Naive thymus-derived CD4-positive, alpha-beta T cell (primary cell): ENCODE data around the gene ERFE. TPM values are rescaled to one million over a fixed set of nuclear protein-coding genes. Genes with fewer than 3 reads are reported as not detected.
A peak's percentile ranks its signal among the peaks of the same experiment; 100 is the strongest.

Experiments used
- ATAC-seq: fragments of 150-1000 bp; cut with Tn5 transposase; 2 replicates; pipeline ENCODE4 v1.10.0; 2021; ENCODE audit warnings: mild to moderate bottlenecking, moderate library complexity
- CTCF ChIA-PET: fragments of 350-600 bp; sonication (Branson Sonifier 250); formaldehyde crosslinking; loops from one replicate; lab custom pipeline; 2021; ENCODE audit warnings: antibody characterized with exemption; lab: Charles Lee
- POLR2A ChIA-PET: fragments of 350-600 bp; sonication (Branson Sonifier 250); formaldehyde crosslinking; loops from one replicate; lab custom pipeline; 2021; ENCODE audit warnings: antibody characterized with exemption, inconsistent platforms; lab: Charles Lee
- DNase-seq, 9 donors: peaks; one replicate each; pipeline versions ENCODE4 v3.0.0 to v3.0.0-alpha.2; 2020 to 2022; ENCODE audit warnings: mixed read lengths in 1 of 9
- H3K27ac ChIP-seq: one replicate; pipeline ENCODE4 v1.7.0; 2013; ENCODE audit warnings: mild to moderate bottlenecking, low read depth, low read length, moderate library complexity
- H3K27me3 ChIP-seq, 2 donors: one replicate each; pipeline ENCODE4 v1.7.0; 2013; ENCODE audit warnings: low read length in 2 of 2, mild to moderate bottlenecking in 2 of 2, moderate library complexity in 2 of 2; ENCODE audit not compliant: control insufficient read depth in 2 of 2, insufficient read depth in 2 of 2
- H3K36me3 ChIP-seq, 3 experiments: 1 replicate in 2 of 3; 2 replicates in 1 of 3; pipeline ENCODE4 v1.7.0; 2013; ENCODE audit warnings: low read length in 3 of 3, mild to moderate bottlenecking in 3 of 3, moderate library complexity in 1 of 3; ENCODE audit not compliant: insufficient read depth in 3 of 3, control insufficient read depth in 2 of 3
- H3K4me1 ChIP-seq, 2 donors: one replicate each; pipeline ENCODE4 v1.7.0; 2013; ENCODE audit warnings: low read length in 2 of 2, mild to moderate bottlenecking in 2 of 2, moderate library complexity in 1 of 2; ENCODE audit not compliant: control insufficient read depth in 2 of 2, insufficient read depth in 2 of 2
- H3K4me3 ChIP-seq: 2 replicates; pipeline ENCODE4 v1.7.0; 2013; ENCODE audit warnings: mild to moderate bottlenecking, low read length
- H3K9me3 ChIP-seq, 3 experiments: 1 replicate in 2 of 3; 2 replicates in 1 of 3; pipeline ENCODE4 v1.7.0; 2013; ENCODE audit warnings: low read length in 3 of 3; ENCODE audit not compliant: control insufficient read depth in 2 of 3
- H3K27ac Mint-ChIP-seq, 9 donors: one replicate each; pipeline ENCODE4 v1.8.0; 2020 to 2022; ENCODE audit warnings: mixed read lengths in 9 of 9, mild to moderate bottlenecking in 8 of 9, moderate library complexity in 5 of 9, inconsistent platforms in 2 of 9
- H3K27me3 Mint-ChIP-seq, 5 donors: one replicate each; pipeline ENCODE4 v1.8.0; 2021 to 2022; ENCODE audit warnings: mixed read lengths in 5 of 5, mild to moderate bottlenecking in 1 of 5
- H3K36me3 Mint-ChIP-seq, 5 donors: one replicate each; pipeline ENCODE4 v1.8.0; 2020 to 2022; ENCODE audit warnings: mixed read lengths in 5 of 5, mild to moderate bottlenecking in 3 of 5, inconsistent platforms in 1 of 5
- H3K4me1 Mint-ChIP-seq, 7 donors: one replicate each; pipeline ENCODE4 v1.8.0; 2020 to 2022; ENCODE audit warnings: mixed read lengths in 7 of 7, mild to moderate bottlenecking in 3 of 7, inconsistent platforms in 1 of 7
- H3K4me3 Mint-ChIP-seq, 10 donors: one replicate each; pipeline ENCODE4 v1.8.0; 2020 to 2022; ENCODE audit warnings: mild to moderate bottlenecking in 10 of 10, mixed read lengths in 10 of 10, moderate library complexity in 6 of 10, inconsistent platforms in 2 of 10
- H3K9me3 Mint-ChIP-seq, 11 donors: one replicate each; pipeline ENCODE4 v1.8.0; 2020 to 2022; ENCODE audit warnings: mixed read lengths in 11 of 11, mild to moderate bottlenecking in 4 of 11, inconsistent platforms in 1 of 11, moderate library complexity in 1 of 11
- intact Hi-C, 2 donors: fragments of 100-400 bp; cut with micrococcal nuclease; formaldehyde crosslinking; loops; one replicate each; pipeline ENCODE4 v1.15.1; 2023
- polyA plus RNA-seq, 2 donors: library from polyadenylated mRNA; unstranded; fragments of 300-500 nt; fragmentation: Illumina TruSeq; gene quantifications; one replicate each; pipeline ENCODE4 v1.2.3, GENCODE V29; 2021
- total RNA-seq, 6 experiments: library from RNA in 5 of 6; stranded (reverse) in 5 of 6; gene quantifications; 1 replicate in 5 of 6; 2 replicates in 1 of 6; pipeline ENCODE4 v1.2.3 and lab custom pipeline; 2021 to 2026

The ERFE gene
- total and polyA plus RNA-seq, 7 experiments from 2014 or later: 0.29 to 0.31 TPM; not detected in 5

- no peak overlapping the region for H3K4me3 Mint-ChIP-seq
- H3K27ac Mint-ChIP-seq: no peak overlapping the region
- H3K4me1 Mint-ChIP-seq: peaks cover 0 to 3% (median 0%) of the 10 kb centered on the region in 7 donors
- H3K36me3 Mint-ChIP-seq: peaks cover 7 to 45% (median 22%) of the 10 kb centered on the region in 5 donors
- POLR2A ChIA-PET: no interaction called here
- H3K27me3 Mint-ChIP-seq: no peaks in the 10 kb centered on the region
- Histone ChIP-seq H3K9me3 (no peaks in the 10 kb centered on the region), H3K4me3 (no peak overlapping the region), H3K27me3 (no peaks in the 10 kb centered on the region), H3K27ac (no peak overlapping the region), H3K36me3 (peaks cover 5 to 83% (median 25%) of the 10 kb centered on the region in 3 experiments), H3K4me1 (no peaks in the 10 kb centered on the region)
- intact Hi-C loops: loop anchor here in 1 of 2 donors (10.0 kb wide), 2 partner anchors 207 to 317 kb away; partner anchors contain the start of genes RAMP1 and UBE2F
- CTCF ChIA-PET: interaction anchor here (0.6 kb wide), 1 partner anchor 39 kb away, joined by 5 read pairs; no protein-coding TSS in a partner anchor
- ATAC-seq (no peak), DNase-seq (no peak)
- no peaks in the 10 kb centered on the region for H3K9me3 Mint-ChIP-seq
Observed at GRCh38 chr2:238171575-238172187, 12.9 kb downstream of the ERFE start.

GRCh38 chr2:238172439-238172838 is 13.7 kb downstream of the ERFE start:
- no peaks in the 10 kb centered on the region for H3K27me3 ChIP-seq
- H3K36me3 Mint-ChIP-seq: peaks cover 12 to 52% (median 23%) of the 10 kb centered on the region in 5 donors
- peaks cover 0 to 3% (median 0%) of the 10 kb centered on the region in 7 donors for H3K4me1 Mint-ChIP-seq
- H3K27me3 Mint-ChIP-seq: no peaks in the 10 kb centered on the region
- no peak for ATAC-seq
- no peaks in the 10 kb centered on the region for H3K9me3 ChIP-seq
- no peaks in the 10 kb centered on the region for H3K9me3 Mint-ChIP-seq
- CTCF ChIA-PET: no interaction called here
- H3K4me1 ChIP-seq: no peaks in the 10 kb centered on the region
- intact Hi-C loops: loop anchor here in 1 of 2 donors (10.0 kb wide), 2 partner anchors 208 to 318 kb away; partner anchors contain the start of genes RAMP1 and UBE2F
- POLR2A ChIA-PET: no interaction called here
- H3K4me3 ChIP-seq: no peak overlapping the region
- H3K36me3 ChIP-seq: peaks cover 6 to 91% (median 25%) of the 10 kb centered on the region in 3 experiments
- no peak overlapping the region for H3K4me3 Mint-ChIP-seq
- H3K27ac ChIP-seq: no peak overlapping the region
- peak overlapping the region in 1 of 9 donors; percentile 16 for H3K27ac Mint-ChIP-seq
- no peak for DNase-seq

GRCh38 chr2:238173692-238174091 is 14.9 kb downstream of the ERFE start:
- H3K27me3 ChIP-seq: no peaks in the 10 kb centered on the region
- no peaks in the 10 kb centered on the region for H3K4me1 ChIP-seq
- no peaks in the 10 kb centered on the region for H3K9me3 ChIP-seq
- ATAC-seq: no peak
- H3K27me3 Mint-ChIP-seq: no peaks in the 10 kb centered on the region
- DNase-seq: no peak
- H3K27ac Mint-ChIP-seq: peak overlapping the region in 3 of 9 donors; percentile 8 to 62 (median 47)
- peaks cover 0 to 3% (median 0%) of the 10 kb centered on the region in 7 donors for H3K4me1 Mint-ChIP-seq
- no peaks in the 10 kb centered on the region for H3K9me3 Mint-ChIP-seq
- H3K36me3 Mint-ChIP-seq: peaks cover 15 to 55% (median 23%) of the 10 kb centered on the region in 5 donors
- ChIA-PET POLR2A (no interaction called here), CTCF (no interaction called here)
- peaks cover 15 to 94% (median 25%) of the 10 kb centered on the region in 3 experiments for H3K36me3 ChIP-seq
- no peak overlapping the region for H3K4me3 ChIP-seq
- H3K4me3 Mint-ChIP-seq: no peak overlapping the region
- H3K27ac ChIP-seq: no peak overlapping the region
- intact Hi-C loops: loop anchor here in 1 of 2 donors (10.0 kb wide), 2 partner anchors 209 to 319 kb away; partner anchors contain the start of genes RAMP1 and UBE2F

- peaks cover 0 to 3% (median 0%) of the 10 kb centered on the region in 7 donors for H3K4me1 Mint-ChIP-seq
- no peaks in the 10 kb centered on the region for H3K4me1 ChIP-seq
- no peaks in the 10 kb centered on the region for H3K9me3 Mint-ChIP-seq
- no peak for ATAC-seq
- peaks cover 15 to 55% (median 29%) of the 10 kb centered on the region in 5 donors for H3K36me3 Mint-ChIP-seq
- DNase-seq: no peak
- no peak overlapping the region for H3K4me3 ChIP-seq
- ChIA-PET POLR2A (no interaction called here), CTCF (no interaction called here)
- H3K27me3 Mint-ChIP-seq: no peaks in the 10 kb centered on the region
- no peak overlapping the region for H3K27ac Mint-ChIP-seq
- H3K9me3 ChIP-seq: no peaks in the 10 kb centered on the region
- intact Hi-C loops: loop anchor here in 1 of 2 donors (10.0 kb wide), 2 partner anchors 209 to 319 kb away; partner anchors contain the start of genes RAMP1 and UBE2F
- no peak overlapping the region for H3K4me3 Mint-ChIP-seq
- peaks cover 15 to 93% (median 27%) of the 10 kb centered on the region in 3 experiments for H3K36me3 ChIP-seq
- H3K27ac ChIP-seq: no peak overlapping the region
- no peaks in the 10 kb centered on the region for H3K27me3 ChIP-seq
Observed at GRCh38 chr2:238174291-238174690, 15.5 kb downstream of the ERFE start.

- no peak for DNase-seq
- Histone ChIP-seq H3K27me3 (no peaks in the 10 kb centered on the region), H3K36me3 (peaks cover 15 to 93% (median 30%) of the 10 kb centered on the region in 3 experiments), H3K4me3 (no peak overlapping the region), H3K9me3 (no peaks in the 10 kb centered on the region), H3K4me1 (no peaks in the 10 kb centered on the region), H3K27ac (no peak overlapping the region)
- CTCF ChIA-PET: no interaction called here
- Mint-ChIP-seq H3K36me3 (peaks cover 15 to 55% (median 33%) of the 10 kb centered on the region in 5 donors), H3K9me3 (no peaks in the 10 kb centered on the region), H3K27ac (no peak overlapping the region), H3K27me3 (no peaks in the 10 kb centered on the region), H3K4me1 (peaks cover 0 to 3% (median 0%) of the 10 kb centered on the region in 7 donors), H3K4me3 (no peak overlapping the region)
- intact Hi-C loops: loop anchor here in 1 of 2 donors (10.0 kb wide), 2 partner anchors 210 to 320 kb away; partner anchors contain the start of genes RAMP1 and UBE2F
- ATAC-seq: no peak
- POLR2A ChIA-PET: no interaction called here
Observed at GRCh38 chr2:238174701-238175100, 15.9 kb downstream of the ERFE start.

GRCh38 chr2:238176613-238177012 is 17.8 kb downstream of the ERFE start:
- Histone ChIP-seq H3K27me3 (no peaks in the 10 kb centered on the region), H3K4me1 (no peaks in the 10 kb centered on the region), H3K27ac (no peak overlapping the region), H3K4me3 (no peak overlapping the region), H3K36me3 (peaks cover 23 to 95% (median 24%) of the 10 kb centered on the region in 3 experiments), H3K9me3 (no peaks in the 10 kb centered on the region)
- Mint-ChIP-seq H3K4me3 (no peak overlapping the region), H3K27me3 (no peaks in the 10 kb centered on the region), H3K36me3 (peaks cover 18 to 57% (median 26%) of the 10 kb centered on the region in 5 donors), H3K9me3 (no peaks in the 10 kb centered on the region), H3K27ac (peak overlapping the region in 2 of 9 donors; percentile 10 to 11), H3K4me1 (no peaks in the 10 kb centered on the region)
- DNase-seq (no peak), ATAC-seq (no peak)
- ChIA-PET POLR2A (interaction anchor here (0.7 to 1.2 kb wide), 2 partner anchors 18 to 123 kb away, joined by 3 read pairs; no protein-coding TSS in a partner anchor), CTCF (no interaction called here)
- intact Hi-C loops: loop anchor here in 1 of 2 donors (10.0 kb wide), 2 partner anchors 212 to 322 kb away; partner anchors contain the start of genes RAMP1 and UBE2F
